DND-41 (cell line): Measurements from ENCODE around the gene SLC16A3.

Experiments used
- CTCF ChIP-seq: IDR thresholded peaks from 2 replicates; pipeline ENCODE4 v1.5.1; 2012; ENCODE audit warnings: borderline replicate concordance, low read length, moderate library complexity, mild to moderate bottlenecking; ENCODE audit not compliant: poor library complexity, severe bottlenecking; ENCODE audit errors: extremely low read depth
- EZH2 ChIP-seq: IDR thresholded peaks from 3 replicates; pipeline ENCODE4 v1.6.1; 2012; ENCODE audit warnings: borderline replicate concordance, low read depth, mild to moderate bottlenecking, moderate library complexity, low read length, inconsistent platforms; ENCODE audit not compliant: severe bottlenecking

DNA sequence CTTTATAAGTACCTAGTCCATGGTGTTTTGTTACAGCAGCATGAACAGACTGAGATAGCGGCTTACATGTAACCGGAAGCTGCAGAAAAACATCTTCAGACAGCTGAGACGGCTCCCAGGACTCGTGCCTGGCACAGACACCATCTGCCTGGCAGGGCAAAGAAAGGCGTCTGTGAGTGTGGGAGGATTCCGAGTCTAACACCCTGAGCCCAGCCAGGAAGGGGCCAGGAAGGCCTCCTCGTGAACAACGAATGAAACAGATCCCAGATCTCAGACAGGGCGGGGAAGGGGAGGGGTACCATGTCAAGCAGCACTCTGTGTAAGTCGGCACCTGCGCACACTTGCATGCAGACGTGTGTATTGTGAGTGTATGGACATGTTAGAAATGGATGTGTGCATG, 49.0 kb downstream of the SLC16A3 start:
- TF ChIP-seq EZH2 (no peak), CTCF (no peak)
